ENCODE results near the gene OSBPL7.

Gene OSBPL7

GRCh38 chr17:47846716-47847340 is 25.2 kb upstream of the OSBPL7 start:
- no peak for DNase-seq

GRCh38 chr17:47845716-47846075 is 24.1 kb upstream of the OSBPL7 start:
- no peak for DNase-seq

GRCh38 chr17:47844814-47845715 is 23.5 kb upstream of the OSBPL7 start:
- DNase-seq = no peak

- DNase-seq = no peak
These were observed 22.6 kb upstream of the OSBPL7 start for GRCh38 chr17:47844227-47844626.

- DNase-seq = no peak
These were observed 21.8 kb upstream of the OSBPL7 start for GRCh38 chr17:47843391-47843730.

GRCh38 chr17:47841488-47842291 is 20.1 kb upstream of the OSBPL7 start:
- DNase-seq = no peak

GRCh38 chr17:47840742-47841487 is 19.3 kb upstream of the OSBPL7 start, which contains the start of gene SCRN2:
Gene SCRN2, minus strand, starts transcription at chr17:47841273. Its CDS starts 430 bp downstream, at chr17:47840843.
- peak; percentile 88 for DNase-seq

GRCh38 chr17:47840001-47840741 is 18.6 kb upstream of the OSBPL7 start:
- DNase-seq = no peak

- DNase-seq = no peak
These were observed 17.5 kb upstream of the OSBPL7 start for GRCh38 chr17:47839071-47839470.

GRCh38 chr17:47838636-47839035 is 17.0 kb upstream of the OSBPL7 start:
- no peak for DNase-seq

GRCh38 chr17:47837401-47838039 is 15.9 kb upstream of the OSBPL7 start:
- DNase-seq = no peak

- no peak for DNase-seq
These were observed 15.0 kb upstream of the OSBPL7 start for GRCh38 chr17:47836601-47837000.

GRCh38 chr17:47834756-47835155 is 13.2 kb upstream of the OSBPL7 start:
- DNase-seq = no peak

GRCh38 chr17:47831934-47832327 is 10.3 kb upstream of the OSBPL7 start:
- no peak for DNase-seq

GRCh38 chr17:47831003-47831933 is 9.7 kb upstream of the OSBPL7 start, which contains the start of the genes LRRC46 and MRPL10:
Gene LRRC46, plus strand, starts transcription at chr17:47831670. Its CDS starts 320 bp downstream, at chr17:47831990.
Gene MRPL10, minus strand, starts transcription at chr17:47831541. Its CDS starts 30 bp downstream, at chr17:47831511.
- DNase-seq = peak; percentile 95

- DNase-seq = no peak
These were observed 8.9 kb upstream of the OSBPL7 start for GRCh38 chr17:47830396-47831002.

GRCh38 chr17:47829870-47830269 is 8.3 kb upstream of the OSBPL7 start:
- DNase-seq = no peak

GRCh38 chr17:47823519-47823918 is 1.9 kb upstream of the OSBPL7 start:
- no peak for DNase-seq

- DNase-seq = no peak
These were observed 1.2 kb upstream of the OSBPL7 start for GRCh38 chr17:47822785-47823184.

GRCh38 chr17:47821031-47821423 is 567 bp downstream of the OSBPL7 start:
- DNase-seq = no peak
